Measurements from ENCODE around the gene ISM1.

ISM1 gene

DNA sequence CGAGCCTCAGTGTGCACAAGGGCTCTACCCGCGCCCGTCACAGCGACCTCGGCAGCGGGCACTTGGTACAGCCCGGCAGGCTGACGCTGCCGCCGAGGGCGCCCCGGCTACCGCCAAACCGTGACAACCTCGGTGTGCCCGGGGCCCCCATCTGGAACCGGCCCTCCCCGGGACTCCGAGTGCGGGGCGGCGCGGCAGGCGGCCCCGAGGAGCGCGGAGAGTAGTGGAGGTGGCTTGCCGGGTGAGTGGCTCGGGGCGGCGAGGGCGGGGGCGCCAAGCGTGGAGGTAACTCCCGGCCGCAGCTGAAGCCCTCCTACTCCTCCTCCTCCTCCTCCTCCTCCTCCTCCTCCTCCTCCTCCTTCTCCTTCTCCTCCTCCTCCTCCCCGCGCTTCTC lies at the start of gene ISM1:
ISM1 (plus strand) TSS at position 371 of the 394 bp plus-strand sequence. CDS start 503 bp downstream, outside the sequence.
- TF ChIP-seq ZFP3 (CRISPR knock-in tag; IDR thresholded peaks at IDR 0.05) (no peak), GLIS3 (CRISPR knock-in tag; IDR thresholded peaks at IDR 0.05) (no peak), ZFP30 (CRISPR knock-in tag; IDR thresholded peaks at IDR 0.05) (no peak), ESRRG (CRISPR knock-in tag; IDR thresholded peaks at IDR 0.05) (no peak), TCF4 (CRISPR knock-in tag; IDR thresholded peaks at IDR 0.05; ENCODE audit: borderline replicate concordance) (no peak), OSR1 (CRISPR knock-in tag; IDR thresholded peaks at IDR 0.05) (no peak), CSDC2 (CRISPR knock-in tag; IDR thresholded peaks at IDR 0.05) (no peak), ISL1 (CRISPR knock-in tag; IDR thresholded peaks at IDR 0.05) (no peak), RARB (CRISPR knock-in tag; IDR thresholded peaks at IDR 0.05) (no peak), BACH2 (CRISPR knock-in tag; IDR thresholded peaks at IDR 0.05; ENCODE audit: borderline replicate concordance) (no peak), SNAI2 (CRISPR knock-in tag; IDR thresholded peaks at IDR 0.05) (no peak), PPARA (CRISPR knock-in tag; IDR thresholded peaks at IDR 0.05; ENCODE audit: borderline replicate concordance) (no peak), TOX (CRISPR knock-in tag; IDR thresholded peaks at IDR 0.05; ENCODE audit: borderline replicate concordance) (no peak), ZC3H10 (CRISPR knock-in tag; IDR thresholded peaks at IDR 0.05) (no peak), ZNF8 (CRISPR knock-in tag; IDR thresholded peaks at IDR 0.05) (no peak)
- TF ChIP-seq, protein P1, sequence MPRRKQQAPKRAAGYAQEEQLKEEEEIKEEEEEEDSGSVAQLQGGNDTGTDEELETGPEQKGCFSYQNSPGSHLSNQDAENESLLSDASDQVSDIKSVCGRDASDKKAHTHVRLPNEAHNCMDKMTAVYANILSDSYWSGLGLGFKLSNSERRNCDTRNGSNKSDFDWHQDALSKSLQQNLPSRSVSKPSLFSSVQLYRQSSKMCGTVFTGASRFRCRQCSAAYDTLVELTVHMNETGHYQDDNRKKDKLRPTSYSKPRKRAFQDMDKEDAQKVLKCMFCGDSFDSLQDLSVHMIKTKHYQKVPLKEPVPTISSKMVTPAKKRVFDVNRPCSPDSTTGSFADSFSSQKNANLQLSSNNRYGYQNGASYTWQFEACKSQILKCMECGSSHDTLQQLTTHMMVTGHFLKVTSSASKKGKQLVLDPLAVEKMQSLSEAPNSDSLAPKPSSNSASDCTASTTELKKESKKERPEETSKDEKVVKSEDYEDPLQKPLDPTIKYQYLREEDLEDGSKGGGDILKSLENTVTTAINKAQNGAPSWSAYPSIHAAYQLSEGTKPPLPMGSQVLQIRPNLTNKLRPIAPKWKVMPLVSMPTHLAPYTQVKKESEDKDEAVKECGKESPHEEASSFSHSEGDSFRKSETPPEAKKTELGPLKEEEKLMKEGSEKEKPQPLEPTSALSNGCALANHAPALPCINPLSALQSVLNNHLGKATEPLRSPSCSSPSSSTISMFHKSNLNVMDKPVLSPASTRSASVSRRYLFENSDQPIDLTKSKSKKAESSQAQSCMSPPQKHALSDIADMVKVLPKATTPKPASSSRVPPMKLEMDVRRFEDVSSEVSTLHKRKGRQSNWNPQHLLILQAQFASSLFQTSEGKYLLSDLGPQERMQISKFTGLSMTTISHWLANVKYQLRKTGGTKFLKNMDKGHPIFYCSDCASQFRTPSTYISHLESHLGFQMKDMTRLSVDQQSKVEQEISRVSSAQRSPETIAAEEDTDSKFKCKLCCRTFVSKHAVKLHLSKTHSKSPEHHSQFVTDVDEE (CRISPR knock-in tag; IDR thresholded peaks at IDR 0.05): no peak
- TF ChIP-seq, protein P2, sequence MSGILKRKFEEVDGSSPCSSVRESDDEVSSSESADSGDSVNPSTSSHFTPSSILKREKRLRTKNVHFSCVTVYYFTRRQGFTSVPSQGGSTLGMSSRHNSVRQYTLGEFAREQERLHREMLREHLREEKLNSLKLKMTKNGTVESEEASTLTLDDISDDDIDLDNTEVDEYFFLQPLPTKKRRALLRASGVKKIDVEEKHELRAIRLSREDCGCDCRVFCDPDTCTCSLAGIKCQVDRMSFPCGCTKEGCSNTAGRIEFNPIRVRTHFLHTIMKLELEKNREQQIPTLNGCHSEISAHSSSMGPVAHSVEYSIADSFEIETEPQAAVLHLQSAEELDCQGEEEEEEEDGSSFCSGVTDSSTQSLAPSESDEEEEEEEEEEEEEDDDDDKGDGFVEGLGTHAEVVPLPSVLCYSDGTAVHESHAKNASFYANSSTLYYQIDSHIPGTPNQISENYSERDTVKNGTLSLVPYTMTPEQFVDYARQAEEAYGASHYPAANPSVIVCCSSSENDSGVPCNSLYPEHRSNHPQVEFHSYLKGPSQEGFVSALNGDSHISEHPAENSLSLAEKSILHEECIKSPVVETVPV (CRISPR knock-in tag; IDR thresholded peaks at IDR 0.05): no peak
- TF ChIP-seq, protein P3, sequence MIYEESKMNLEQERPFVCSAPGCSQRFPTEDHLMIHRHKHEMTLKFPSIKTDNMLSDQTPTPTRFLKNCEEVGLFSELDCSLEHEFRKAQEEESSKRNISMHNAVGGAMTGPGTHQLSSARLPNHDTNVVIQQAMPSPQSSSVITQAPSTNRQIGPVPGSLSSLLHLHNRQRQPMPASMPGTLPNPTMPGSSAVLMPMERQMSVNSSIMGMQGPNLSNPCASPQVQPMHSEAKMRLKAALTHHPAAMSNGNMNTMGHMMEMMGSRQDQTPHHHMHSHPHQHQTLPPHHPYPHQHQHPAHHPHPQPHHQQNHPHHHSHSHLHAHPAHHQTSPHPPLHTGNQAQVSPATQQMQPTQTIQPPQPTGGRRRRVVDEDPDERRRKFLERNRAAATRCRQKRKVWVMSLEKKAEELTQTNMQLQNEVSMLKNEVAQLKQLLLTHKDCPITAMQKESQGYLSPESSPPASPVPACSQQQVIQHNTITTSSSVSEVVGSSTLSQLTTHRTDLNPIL (CRISPR knock-in tag; IDR thresholded peaks at IDR 0.05; ENCODE audit: low read depth): no peak
- TF ChIP-seq, protein P4, sequence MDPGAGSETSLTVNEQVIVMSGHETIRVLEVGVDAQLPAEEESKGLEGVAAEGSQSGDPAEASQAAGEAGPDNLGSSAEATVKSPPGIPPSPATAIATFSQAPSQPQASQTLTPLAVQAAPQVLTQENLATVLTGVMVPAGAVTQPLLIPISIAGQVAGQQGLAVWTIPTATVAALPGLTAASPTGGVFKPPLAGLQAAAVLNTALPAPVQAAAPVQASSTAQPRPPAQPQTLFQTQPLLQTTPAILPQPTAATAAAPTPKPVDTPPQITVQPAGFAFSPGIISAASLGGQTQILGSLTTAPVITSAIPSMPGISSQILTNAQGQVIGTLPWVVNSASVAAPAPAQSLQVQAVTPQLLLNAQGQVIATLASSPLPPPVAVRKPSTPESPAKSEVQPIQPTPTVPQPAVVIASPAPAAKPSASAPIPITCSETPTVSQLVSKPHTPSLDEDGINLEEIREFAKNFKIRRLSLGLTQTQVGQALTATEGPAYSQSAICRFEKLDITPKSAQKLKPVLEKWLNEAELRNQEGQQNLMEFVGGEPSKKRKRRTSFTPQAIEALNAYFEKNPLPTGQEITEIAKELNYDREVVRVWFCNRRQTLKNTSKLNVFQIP (CRISPR knock-in tag; IDR thresholded peaks at IDR 0.05; ENCODE audit: borderline replicate concordance, low read depth): no peak
- ATAC-seq: peak; percentile 55

GRCh38 chr20:13173201-13173600 lies 47.9 kb upstream of the ISM1 start:
- TF ChIP-seq ZFP30 (CRISPR knock-in tag; IDR thresholded peaks at IDR 0.05) (no peak), ZFP3 (CRISPR knock-in tag; IDR thresholded peaks at IDR 0.05) (no peak), ISL1 (CRISPR knock-in tag; IDR thresholded peaks at IDR 0.05) (no peak), ZNF565 (CRISPR knock-in tag; conservative IDR thresholded peaks at IDR 0.05; ENCODE audit: low read depth) (no peak), TOX (CRISPR knock-in tag; IDR thresholded peaks at IDR 0.05; ENCODE audit: borderline replicate concordance) (no peak), PPARA (CRISPR knock-in tag; IDR thresholded peaks at IDR 0.05; ENCODE audit: borderline replicate concordance) (no peak), TCF4 (CRISPR knock-in tag; IDR thresholded peaks at IDR 0.05; ENCODE audit: borderline replicate concordance) (no peak), RARB (CRISPR knock-in tag; IDR thresholded peaks at IDR 0.05) (no peak), SNAI2 (CRISPR knock-in tag; IDR thresholded peaks at IDR 0.05) (no peak), PATZ1 (CRISPR knock-in tag; IDR thresholded peaks at IDR 0.05; ENCODE audit: borderline replicate concordance) (no peak), CSDC2 (CRISPR knock-in tag; IDR thresholded peaks at IDR 0.05) (no peak)
- TF ChIP-seq, protein P2 (CRISPR knock-in tag; IDR thresholded peaks at IDR 0.05): no peak
- TF ChIP-seq, protein P3 (CRISPR knock-in tag; IDR thresholded peaks at IDR 0.05; ENCODE audit: low read depth): no peak
- no peak for ATAC-seq
